PC-9 (cell line): Measurements from ENCODE around the gene GRAP2. TPM values are rescaled to one million over a fixed set of nuclear protein-coding genes. Genes with fewer than 3 reads are reported as not detected.

ENCODE experiments used
- BruUV-seq: library from RNA; stranded (reverse); fragments of 400-500 nt; replicated peaks from 2 replicates; lab custom pipeline; 2021; lab: Mats Ljungman, UMichigan
- CTCF ChIA-PET: fragments of 300-600 bp; sonication (Branson Sonifier 250); formaldehyde crosslinking; loops from one replicate; lab custom pipeline; 2022; ENCODE audit warnings: antibody characterized with exemption; lab: Charles Lee
- POLR2A ChIA-PET: fragments of 300-600 bp; sonication (Branson Sonifier 250); formaldehyde crosslinking; loops from one replicate; lab custom pipeline; 2022; ENCODE audit warnings: antibody characterized with exemption; ENCODE audit not compliant: unreplicated experiment; lab: Charles Lee
- DNase-seq, 2 experiments: peaks; one replicate each; pipeline versions ENCODE4 v3.0.0 to v3.0.0-alpha.2; 2015 to 2022; ENCODE audit warnings: mixed read lengths in 1 of 2
- H2AFZ ChIP-seq: fragments of 200-600 bp; sonication (generic); 2 replicates; pipeline ENCODE4 v1.8.1; 2017; ENCODE audit warnings: antibody characterized with exemption
- H3F3A ChIP-seq: fragments of 200-600 bp; sonication (generic); 2 replicates; pipeline ENCODE4 v1.8.1; 2017; ENCODE audit warnings: antibody characterized with exemption, mild to moderate bottlenecking, low read depth; ENCODE audit not compliant: insufficient read depth
- H3K27ac ChIP-seq: fragments of 200-600 bp; sonication (generic); 2 replicates; pipeline ENCODE4 v1.6.1; 2016; ENCODE audit warnings: mixed run types
- H3K27me3 ChIP-seq: fragments of 200-600 bp; sonication (generic); 2 replicates; pipeline ENCODE4 v1.6.1; 2016; ENCODE audit warnings: low read depth, mixed run types; ENCODE audit not compliant: insufficient read depth
- H3K36me3 ChIP-seq: fragments of 200-600 bp; sonication (generic); 2 replicates; pipeline ENCODE4 v1.6.1; 2016; ENCODE audit warnings: low read depth, mixed run types
- H3K4me1 ChIP-seq: fragments of 200-600 bp; sonication (generic); replicated peaks from 2 replicates; pipeline ENCODE4 v1.6.1; 2016; ENCODE audit warnings: mixed run types; ENCODE audit not compliant: insufficient read depth
- H3K4me2 ChIP-seq: fragments of 200-600 bp; sonication (generic); 2 replicates; pipeline ENCODE4 v1.6.1; 2017; ENCODE audit warnings: mixed run types
- H3K4me3 ChIP-seq: fragments of 200-600 bp; sonication (generic); 2 replicates; pipeline ENCODE4 v1.6.1; 2016; ENCODE audit warnings: mixed run types
- H3K79me2 ChIP-seq: fragments of 200-600 bp; sonication (generic); 2 replicates; pipeline ENCODE4 v1.6.1; 2017; ENCODE audit warnings: low read depth, mixed run types
- H3K9me2 ChIP-seq: fragments of 200-600 bp; sonication (generic); 2 replicates; pipeline ENCODE4 v1.8.1; 2017; ENCODE audit warnings: mild to moderate bottlenecking; ENCODE audit not compliant: insufficient read depth
- H3K9me3 ChIP-seq: fragments of 200-600 bp; sonication (generic); 2 replicates; pipeline ENCODE4 v1.8.1; 2016; ENCODE audit warnings: low read depth; ENCODE audit not compliant: insufficient read depth
- H4K20me1 ChIP-seq: fragments of 200-600 bp; sonication (generic); 2 replicates; pipeline ENCODE4 v1.8.1; 2017; ENCODE audit not compliant: insufficient read depth
- EZH2 ChIP-seq: fragments of 200-600 bp; sonication (generic); IDR thresholded peaks from 2 replicates; pipeline ENCODE4 v1.8.0; 2017; ENCODE audit warnings: antibody characterized with exemption, low read depth
- intact Hi-C: fragments of 100-400 bp; cut with micrococcal nuclease; formaldehyde crosslinking; loops from one replicate; pipeline ENCODE4 v1.10.0; 2022; ENCODE audit not compliant: unreplicated experiment
- total RNA-seq: library from RNA; stranded (reverse); gene quantifications from 2 replicates; pipeline ENCODE4 v1.2.3, GENCODE V29; 2021
- TF ChIP-seq, protein P1 (sequence below): fragments of 200-600 bp; sonication (generic); conservative IDR thresholded peaks from 2 replicates; pipeline ENCODE4 v1.6.1; 2017; ENCODE audit warnings: mixed run types, antibody characterized with exemption, mild to moderate bottlenecking, moderate library complexity

Gene GRAP2
- total RNA-seq, 1 experiment from 2014 or later: not detected

DNA sequence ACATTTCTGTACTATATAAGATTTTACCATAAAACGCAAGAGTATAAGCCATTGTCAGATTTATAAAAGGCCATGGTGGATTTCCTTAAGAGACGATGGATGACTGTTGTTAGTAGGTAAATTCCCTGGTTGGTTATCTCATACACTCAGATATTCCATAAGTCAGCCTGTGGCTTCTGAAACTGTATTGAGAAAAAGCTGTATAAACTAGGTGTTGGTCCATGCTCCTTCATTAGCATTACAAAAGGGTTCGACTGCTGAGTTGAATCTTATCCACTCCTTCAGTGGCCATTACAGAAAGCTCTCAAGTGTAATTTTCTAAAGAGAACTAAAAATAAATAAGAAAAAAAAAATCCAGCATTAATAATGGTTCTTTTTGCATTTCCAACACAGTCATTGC lies 5.3 kb downstream of the GRAP2 start:
- H4K20me1 ChIP-seq: no peaks in the 10 kb centered on the region
- H3K4me3 ChIP-seq: no peak overlapping the region
- ChIA-PET CTCF (no interaction called here), POLR2A (no interaction called here)
- intact Hi-C loops: no loop called here
- TF ChIP-seq EZH2: no peak
- TF ChIP-seq, protein P1, sequence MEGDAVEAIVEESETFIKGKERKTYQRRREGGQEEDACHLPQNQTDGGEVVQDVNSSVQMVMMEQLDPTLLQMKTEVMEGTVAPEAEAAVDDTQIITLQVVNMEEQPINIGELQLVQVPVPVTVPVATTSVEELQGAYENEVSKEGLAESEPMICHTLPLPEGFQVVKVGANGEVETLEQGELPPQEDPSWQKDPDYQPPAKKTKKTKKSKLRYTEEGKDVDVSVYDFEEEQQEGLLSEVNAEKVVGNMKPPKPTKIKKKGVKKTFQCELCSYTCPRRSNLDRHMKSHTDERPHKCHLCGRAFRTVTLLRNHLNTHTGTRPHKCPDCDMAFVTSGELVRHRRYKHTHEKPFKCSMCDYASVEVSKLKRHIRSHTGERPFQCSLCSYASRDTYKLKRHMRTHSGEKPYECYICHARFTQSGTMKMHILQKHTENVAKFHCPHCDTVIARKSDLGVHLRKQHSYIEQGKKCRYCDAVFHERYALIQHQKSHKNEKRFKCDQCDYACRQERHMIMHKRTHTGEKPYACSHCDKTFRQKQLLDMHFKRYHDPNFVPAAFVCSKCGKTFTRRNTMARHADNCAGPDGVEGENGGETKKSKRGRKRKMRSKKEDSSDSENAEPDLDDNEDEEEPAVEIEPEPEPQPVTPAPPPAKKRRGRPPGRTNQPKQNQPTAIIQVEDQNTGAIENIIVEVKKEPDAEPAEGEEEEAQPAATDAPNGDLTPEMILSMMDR: no peak
- no TSS peak for BruUV-seq
- no peak overlapping the region for H3K4me2 ChIP-seq
- H3K9me3 ChIP-seq: no peaks in the 10 kb centered on the region
- peaks cover 94% of the 10 kb centered on the region for H3K27me3 ChIP-seq
- H2AFZ ChIP-seq: no peak overlapping the region
- no peak for DNase-seq
- no peaks in the 10 kb centered on the region; the same call in 1 of the 2 replicates for H3K9me2 ChIP-seq
- no peaks in the 10 kb centered on the region for H3K36me3 ChIP-seq
- H3K4me1 ChIP-seq: no peaks in the 10 kb centered on the region
- H3F3A ChIP-seq: no peaks in the 10 kb centered on the region
- no peak overlapping the region for H3K27ac ChIP-seq
- no peaks in the 10 kb centered on the region for H3K79me2 ChIP-seq

DNA sequence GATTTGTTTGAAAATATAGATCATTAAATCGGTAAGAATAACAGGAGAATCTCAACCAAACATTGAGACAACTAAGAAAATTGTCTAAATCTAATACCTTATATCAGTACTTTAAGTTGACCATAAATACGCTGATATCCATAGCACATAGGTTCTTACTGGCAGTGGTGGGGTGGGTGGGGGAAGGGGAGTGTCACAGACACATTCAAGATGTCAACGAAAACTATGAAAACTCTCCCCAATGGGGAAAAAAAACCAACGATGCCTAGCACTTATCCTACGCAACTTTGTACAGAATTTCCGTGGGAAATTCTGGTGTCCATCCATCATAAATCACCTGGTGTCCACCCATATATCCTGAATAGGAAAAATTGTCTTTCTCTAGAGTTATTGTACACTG lies 6.2 kb downstream of the GRAP2 start:
- Histone ChIP-seq H4K20me1 (no peaks in the 10 kb centered on the region), H2AFZ (no peak overlapping the region), H3K36me3 (no peaks in the 10 kb centered on the region), H3F3A (no peaks in the 10 kb centered on the region), H3K9me2 (no peaks in the 10 kb centered on the region; the same call in 1 of the 2 replicates), H3K9me3 (no peaks in the 10 kb centered on the region), H3K4me1 (no peaks in the 10 kb centered on the region), H3K79me2 (no peaks in the 10 kb centered on the region), H3K4me3 (no peak overlapping the region), H3K4me2 (no peak overlapping the region), H3K27ac (no peak overlapping the region), H3K27me3 (peaks cover 92% of the 10 kb centered on the region)
- no peak for DNase-seq
- ChIA-PET POLR2A (no interaction called here), CTCF (no interaction called here)
- intact Hi-C loops: no loop called here
- BruUV-seq: no TSS peak
- TF ChIP-seq EZH2: no peak
- TF ChIP-seq, protein P1: no peak

DNA sequence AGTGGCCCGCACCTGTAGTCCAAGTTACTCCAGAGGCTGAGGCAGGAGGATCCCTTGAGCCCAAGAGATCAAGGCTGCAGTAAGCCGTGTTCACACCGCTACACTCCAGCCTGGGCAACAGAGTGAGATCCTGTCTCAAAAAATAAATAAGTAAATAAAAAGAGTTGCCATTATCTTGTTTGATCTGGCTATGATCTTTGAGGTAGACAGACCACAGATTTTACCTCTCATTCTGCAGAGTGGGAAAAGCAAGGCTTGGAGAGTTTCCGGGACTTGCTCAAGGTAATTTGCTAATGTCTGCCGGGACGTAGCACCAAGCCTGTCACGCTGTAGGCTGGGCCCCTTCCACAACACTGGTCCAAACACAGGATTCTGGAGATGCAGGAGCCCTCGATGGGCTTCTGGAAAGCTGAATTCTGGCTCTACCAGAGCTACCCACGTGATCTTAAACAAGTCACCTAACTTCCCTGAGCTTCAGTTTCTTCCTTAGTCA lies 6.8 kb downstream of the GRAP2 start:
- no TSS peak for BruUV-seq
- Histone ChIP-seq H3K4me3 (no peak overlapping the region), H3K27me3 (peaks cover 92% of the 10 kb centered on the region), H3K27ac (no peak overlapping the region), H3K9me3 (no peaks in the 10 kb centered on the region), H3K4me1 (no peaks in the 10 kb centered on the region), H3K36me3 (no peaks in the 10 kb centered on the region), H2AFZ (no peak overlapping the region), H4K20me1 (no peaks in the 10 kb centered on the region), H3K9me2 (no peaks in the 10 kb centered on the region; the same call in 1 of the 2 replicates), H3K79me2 (no peaks in the 10 kb centered on the region), H3K4me2 (no peak overlapping the region), H3F3A (no peaks in the 10 kb centered on the region)
- TF ChIP-seq, protein P1: no peak
- no peak for TF ChIP-seq EZH2
- intact Hi-C loops: no loop called here
- ChIA-PET POLR2A (no interaction called here), CTCF (no interaction called here)
- no peak for DNase-seq
